Activated T-helper 1 cell treated with Interleukin-2 at 50 U/mL for 16 hours (primary cell): ENCODE results near the gene HCN4.
"Not testable (repeated sequence)": the region's sequence is repeated elsewhere in the genome, so short reads cannot be mapped to it uniquely, and the experiment has no call there.

Source experiments
- DNase-seq: peaks from one replicate; pipeline ENCODE4 v3.0.0-alpha.2; 2020; ENCODE audit warnings: low read depth

HCN4 gene

GRCh38 chr15:73368301-73369136 lies at the start of gene HCN4:
TSS of gene HCN4 (minus strand) at chr15:73368958. CDS start at chr15:73368270, 688 bp downstream.
- DNase-seq: no peak

GRCh38 chr15:73414876-73415275 lies 46.1 kb upstream of the HCN4 start:
- DNase-seq: no peak

- no peak for DNase-seq
Measured at GRCh38 chr15:73403171-73403570, 34.4 kb upstream of the HCN4 start.

GRCh38 chr15:73400222-73400621 lies 31.5 kb upstream of the HCN4 start:
- not testable (repeated sequence) for DNase-seq

GRCh38 chr15:73398861-73399260 lies 30.1 kb upstream of the HCN4 start:
- DNase-seq: no peak

GRCh38 chr15:73397461-73397860 lies 28.7 kb upstream of the HCN4 start:
- no peak for DNase-seq

GRCh38 chr15:73395671-73396070 lies 26.9 kb upstream of the HCN4 start:
- no peak for DNase-seq

- no peak for DNase-seq
Measured at GRCh38 chr15:73394782-73395181, 26.0 kb upstream of the HCN4 start.

- DNase-seq: no peak
Measured at GRCh38 chr15:73393336-73393735, 24.6 kb upstream of the HCN4 start.

GRCh38 chr15:73392025-73392424 lies 23.3 kb upstream of the HCN4 start:
- DNase-seq: no peak

GRCh38 chr15:73391128-73391872 lies 22.5 kb upstream of the HCN4 start:
- DNase-seq: no peak

GRCh38 chr15:73389971-73390544 lies 21.3 kb upstream of the HCN4 start:
- DNase-seq: no peak

GRCh38 chr15:73389539-73389938 lies 20.8 kb upstream of the HCN4 start:
- DNase-seq: no peak

- no peak for DNase-seq
Measured at GRCh38 chr15:73388256-73388781, 19.6 kb upstream of the HCN4 start.

GRCh38 chr15:73387507-73388255 lies 18.9 kb upstream of the HCN4 start:
- no peak for DNase-seq

GRCh38 chr15:73386886-73387506 lies 18.2 kb upstream of the HCN4 start:
- no peak for DNase-seq

GRCh38 chr15:73386238-73386637 lies 17.5 kb upstream of the HCN4 start:
- no peak for DNase-seq

- no peak for DNase-seq
Measured at GRCh38 chr15:73385205-73385604, 16.4 kb upstream of the HCN4 start.

- DNase-seq: no peak
Measured at GRCh38 chr15:73383310-73384189, 14.8 kb upstream of the HCN4 start.

- DNase-seq: no peak
Measured at GRCh38 chr15:73382115-73382514, 13.4 kb upstream of the HCN4 start.

GRCh38 chr15:73380661-73381060 lies 11.9 kb upstream of the HCN4 start:
- DNase-seq: no peak
